ENCODE measurements around the gene RHOG.

DNA sequence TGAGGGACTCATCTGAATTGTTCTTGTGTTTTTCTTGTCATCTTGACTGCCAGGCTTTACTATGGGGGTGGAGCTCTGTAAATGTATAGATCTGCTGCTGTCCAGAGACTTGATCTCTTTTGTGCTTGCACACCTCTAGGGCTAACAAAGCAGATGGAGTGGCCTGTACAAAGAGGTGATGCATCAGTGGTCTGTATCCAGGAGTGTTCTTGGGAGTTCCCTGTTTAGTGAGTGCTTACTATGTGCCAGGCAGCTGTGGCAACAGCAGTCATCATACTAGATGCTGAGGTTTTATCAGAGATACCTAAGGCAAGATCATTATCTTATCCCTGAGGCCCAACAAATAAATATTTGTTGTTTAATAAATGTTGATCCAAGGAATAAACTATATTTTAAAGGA is 48.1 kb upstream of the RHOG start:
- TF ChIP-seq, protein P1, sequence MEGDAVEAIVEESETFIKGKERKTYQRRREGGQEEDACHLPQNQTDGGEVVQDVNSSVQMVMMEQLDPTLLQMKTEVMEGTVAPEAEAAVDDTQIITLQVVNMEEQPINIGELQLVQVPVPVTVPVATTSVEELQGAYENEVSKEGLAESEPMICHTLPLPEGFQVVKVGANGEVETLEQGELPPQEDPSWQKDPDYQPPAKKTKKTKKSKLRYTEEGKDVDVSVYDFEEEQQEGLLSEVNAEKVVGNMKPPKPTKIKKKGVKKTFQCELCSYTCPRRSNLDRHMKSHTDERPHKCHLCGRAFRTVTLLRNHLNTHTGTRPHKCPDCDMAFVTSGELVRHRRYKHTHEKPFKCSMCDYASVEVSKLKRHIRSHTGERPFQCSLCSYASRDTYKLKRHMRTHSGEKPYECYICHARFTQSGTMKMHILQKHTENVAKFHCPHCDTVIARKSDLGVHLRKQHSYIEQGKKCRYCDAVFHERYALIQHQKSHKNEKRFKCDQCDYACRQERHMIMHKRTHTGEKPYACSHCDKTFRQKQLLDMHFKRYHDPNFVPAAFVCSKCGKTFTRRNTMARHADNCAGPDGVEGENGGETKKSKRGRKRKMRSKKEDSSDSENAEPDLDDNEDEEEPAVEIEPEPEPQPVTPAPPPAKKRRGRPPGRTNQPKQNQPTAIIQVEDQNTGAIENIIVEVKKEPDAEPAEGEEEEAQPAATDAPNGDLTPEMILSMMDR (IDR thresholded peaks at IDR 0.05): no peak
- no peak for TF ChIP-seq POLR2A (IDR thresholded peaks at IDR 0.05)
